Smooth muscle cell of bladder (primary cell): ENCODE results near the gene TRIM46. TPM values are rescaled to one million over a fixed set of nuclear protein-coding genes. Genes with fewer than 3 reads are reported as not detected.

Experiments
- total RNA-seq: library from RNA; depleted of rRNA; stranded (reverse); fragments of >200 nt; gene quantifications from 2 replicates; pipeline ENCODE4 v1.2.3, GENCODE V29; 2014

The TRIM46 gene
- total RNA-seq: 2.3 and 2.5 TPM in 2 replicates

GRCh38 chr1:155173478-155174323 lies at the start of gene TRIM46:
Gene TRIM46, plus strand, starts transcription at chr1:155173849. Its CDS starts 118 bp downstream, at chr1:155173967.

GRCh38 chr1:155127105-155127966 lies 46.3 kb upstream of the TRIM46 start, which contains the start of gene EFNA1:
Gene EFNA1, plus strand, starts transcription at chr1:155127876. Its CDS starts 102 bp downstream, at chr1:155127978.

GRCh38 chr1:155135415-155136028 lies 38.1 kb upstream of the TRIM46 start, which contains the start of gene SLC50A1:
Gene SLC50A1, plus strand, starts transcription at chr1:155135852. Its CDS starts 60 bp downstream, at chr1:155135912.

GRCh38 chr1:155139895-155140629 lies 33.6 kb upstream of the TRIM46 start, which contains the start of gene DPM3:
Gene DPM3, minus strand, starts transcription at chr1:155140531. Its CDS starts 291 bp downstream, at chr1:155140240.

GRCh38 chr1:155172732-155173477 lies 744 bp upstream of the TRIM46 start, which contains the start of gene KRTCAP2:
Gene KRTCAP2, minus strand, starts transcription at chr1:155173304. Its CDS starts 80 bp downstream, at chr1:155173224.

GRCh38 chr1:155207806-155208540 lies 34.3 kb downstream of the TRIM46 start, which contains the start of gene THBS3:
Gene THBS3, minus strand, starts transcription at chr1:155207897. Its CDS starts 21 bp downstream, at chr1:155207876.

GRCh38 chr1:155208541-155209311 lies 35.1 kb downstream of the TRIM46 start, which contains the start of gene MTX1:
Gene MTX1, plus strand, starts transcription at chr1:155208695. Its CDS starts 110 bp downstream, at chr1:155208805.

Other genes with a start within 250 kb of the TRIM46 start
- gene PMVK, start 237.1 kb upstream of the TRIM46 start, total RNA-seq: 5.1 and 5.5 TPM in 2 replicates
- gene PBXIP1, start 217.8 kb upstream of the TRIM46 start, total RNA-seq: 97.0 and 105 TPM in 2 replicates
- 13.1 and 15.1 TPM in 2 replicates for gene PYGO2, start 212.1 kb upstream of the TRIM46 start, total RNA-seq
- 180 and 202 TPM in 2 replicates for gene SHC1, start 203.1 kb upstream of the TRIM46 start, total RNA-seq
- 17.4 and 25.2 TPM in 2 replicates for gene CKS1B, start 199.2 kb upstream of the TRIM46 start, total RNA-seq
- gene FLAD1, start 190.5 kb upstream of the TRIM46 start, total RNA-seq: 17.2 and 18.7 TPM in 2 replicates
- 0.18 and 0.28 TPM in 2 replicates for gene LENEP, start 180.3 kb upstream of the TRIM46 start, total RNA-seq
- 9.1 and 10.8 TPM in 2 replicates for gene ZBTB7B, start 171.0 kb upstream of the TRIM46 start, total RNA-seq
- under 0.01 TPM in 2 replicates for gene DCST2, start 140.1 kb upstream of the TRIM46 start, total RNA-seq
- not detected in 2 replicates for gene DCST1, start 140.0 kb upstream of the TRIM46 start, total RNA-seq
- gene ADAM15, start 122.5 kb upstream of the TRIM46 start, total RNA-seq: 46.2 and 70.4 TPM in 2 replicates
- gene EFNA4, start 110.1 kb upstream of the TRIM46 start, total RNA-seq: 3.7 and 4.0 TPM in 2 replicates
- gene EFNA3, start 95.0 kb upstream of the TRIM46 start, total RNA-seq: 0.14 and 0.83 TPM in 2 replicates
- 0.71 and 1.1 TPM in 2 replicates for gene EFNA1, start 46.0 kb upstream of the TRIM46 start, total RNA-seq
- gene SLC50A1, start 38.0 kb upstream of the TRIM46 start, total RNA-seq: 35.4 and 37.4 TPM in 2 replicates
- gene DPM3, start 33.3 kb upstream of the TRIM46 start, total RNA-seq: 45.9 and 52.1 TPM in 2 replicates
- 119 and 168 TPM in 2 replicates for gene KRTCAP2, start 545 bp upstream of the TRIM46 start, total RNA-seq
- 19.9 and 26.1 TPM in 2 replicates for gene THBS3, start 34.0 kb downstream of the TRIM46 start, total RNA-seq
- 42.7 and 44.5 TPM in 2 replicates for gene MTX1, start 34.8 kb downstream of the TRIM46 start, total RNA-seq
- gene ENTREP3, start 81.6 kb downstream of the TRIM46 start, total RNA-seq: 3.0 and 5.5 TPM in 2 replicates
- gene SCAMP3, start 88.5 kb downstream of the TRIM46 start, total RNA-seq: 34.3 and 37.8 TPM in 2 replicates
- gene CLK2, start 99.7 kb downstream of the TRIM46 start, total RNA-seq: 19.9 and 32.4 TPM in 2 replicates
- 0.71 and 1.0 TPM in 2 replicates for gene HCN3, start 103.6 kb downstream of the TRIM46 start, total RNA-seq
- gene PKLR, start 127.6 kb downstream of the TRIM46 start, total RNA-seq: under 0.01 TPM in 1 of 2 replicates, not detected in the other
- 357 and 395 TPM in 2 replicates for gene FDPS, start 135.0 kb downstream of the TRIM46 start, total RNA-seq
- gene RUSC1, start 147.0 kb downstream of the TRIM46 start, total RNA-seq: 5.4 and 5.7 TPM in 2 replicates